HG02973 (cell line): ENCODE measurements around the gene DMRT3.

Experiments used
- ATAC-seq: cut with Tn5 transposase; IDR thresholded peaks from one replicate; pipeline ENCODE4 v1.9.1; 2021; ENCODE audit warnings: moderate library complexity; ENCODE audit not compliant: unreplicated experiment

DMRT3 gene

GRCh38 chr9:970151-970996, 6.1 kb upstream of the DMRT3 start:
- no peak for ATAC-seq

- ATAC-seq, result no peak
These were observed 4.5 kb upstream of the DMRT3 start for GRCh38 chr9:971901-972500.

GRCh38 chr9:972501-973294, 3.8 kb upstream of the DMRT3 start:
- no peak for ATAC-seq

GRCh38 chr9:973295-973834, 3.1 kb upstream of the DMRT3 start:
- ATAC-seq, result no peak

GRCh38 chr9:974031-974995, 2.1 kb upstream of the DMRT3 start:
- no peak for ATAC-seq

- no peak for ATAC-seq
These were observed 1.3 kb upstream of the DMRT3 start for GRCh38 chr9:974996-975739.

GRCh38 chr9:975740-976257, 656 bp upstream of the DMRT3 start:
- ATAC-seq, result no peak

- ATAC-seq, result no peak
These were observed 735 bp downstream of the DMRT3 start for GRCh38 chr9:976943-977837.

GRCh38 chr9:977838-978830, 1.7 kb downstream of the DMRT3 start:
- no peak for ATAC-seq

- no peak for ATAC-seq
These were observed 3.5 kb downstream of the DMRT3 start for GRCh38 chr9:979983-980382.

- no peak for ATAC-seq
These were observed 4.2 kb downstream of the DMRT3 start for GRCh38 chr9:980640-981039.

GRCh38 chr9:981491-981898, 5.0 kb downstream of the DMRT3 start:
- no peak for ATAC-seq

GRCh38 chr9:982394-983230, 6.2 kb downstream of the DMRT3 start:
- ATAC-seq, result no peak

GRCh38 chr9:994005-994404, 17.6 kb downstream of the DMRT3 start:
- peak; percentile 58 for ATAC-seq

GRCh38 chr9:995192-995591, 18.7 kb downstream of the DMRT3 start:
- no peak for ATAC-seq

- ATAC-seq, result no peak
These were observed 19.3 kb downstream of the DMRT3 start for GRCh38 chr9:995781-996180.
